ENCODE data around the gene PLXND1. TPM values are rescaled to one million over a fixed set of nuclear protein-coding genes. Genes with fewer than 3 reads are reported as not detected.

The PLXND1 gene
- total RNA-seq, 1 experiment from 2014 or later = 47.3 TPM

- TF ChIP-seq ZBTB33 (IDR thresholded peaks at IDR 0.05; ENCODE audit: extremely low read depth, insufficient replicate concordance, low read length) (no peak), CBX3 (IDR thresholded peaks at IDR 0.05; ENCODE audit: low read depth) (no peak), POLR2AphosphoS5 (IDR thresholded peaks at IDR 0.05; ENCODE audit: low read depth, low read length) (no peak), EGR1 (IDR thresholded peaks at IDR 0.05; ENCODE audit: low read depth) (no peak), TCF7L2 (IDR thresholded peaks at IDR 0.05; ENCODE audit: borderline replicate concordance, extremely low read depth, insufficient read depth, insufficient read length) (no peak), EZH2 (IDR thresholded peaks at IDR 0.05) (no peak), FOSL1 (IDR thresholded peaks at IDR 0.05; ENCODE audit: low read depth) (no peak), EZH2phosphoT487 (IDR thresholded peaks at IDR 0.05; ENCODE audit: borderline replicate concordance) (no peak)
Measured at GRCh38 chr3:129629011-129629410, 22.5 kb upstream of the PLXND1 start (continued).

DNA sequence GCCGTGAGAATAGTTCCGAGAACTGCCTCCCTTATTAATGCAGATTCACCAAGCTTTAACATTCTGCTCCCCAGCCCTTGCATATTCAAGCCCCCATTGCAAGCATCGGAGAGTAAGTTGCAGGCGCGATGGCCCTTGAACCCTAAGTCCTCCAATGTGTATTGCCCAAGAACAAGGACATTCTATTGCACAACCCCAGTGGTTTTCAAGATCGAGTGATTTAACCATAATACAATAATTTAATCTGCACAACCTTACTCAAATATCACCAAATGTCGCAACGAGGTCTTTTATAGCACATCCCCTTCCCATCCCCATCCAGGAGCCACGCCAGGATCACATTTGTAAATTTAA lies 21.7 kb upstream of the PLXND1 start:
- no peaks in the 10 kb centered on the region for H3K9me3 ChIP-seq (ENCODE audit: control insufficient read depth in 1 of 2, insufficient read depth in 1 of 2, low read depth in 1 of 2, low read length in 2 of 2)

More for the DNA sequence above, 21.7 kb upstream of the PLXND1 start:
- Histone ChIP-seq H3K4me3 (replicated peaks in 1 of 2; ENCODE audit: low read depth in 1 of 2, low read length in 2 of 2) (peak overlapping the region; percentile 87 to 97), H4K20me1 (ENCODE audit: insufficient read depth) (no peaks in the 10 kb centered on the region), H3K36me3 (ENCODE audit: control insufficient read depth in 1 of 2, insufficient read depth in 2 of 2, low read length in 2 of 2) (no peaks in the 10 kb centered on the region), H3K27me3 (ENCODE audit: insufficient read depth, low read length) (no peaks in the 10 kb centered on the region), H2AFZ (ENCODE audit: low read depth, low read length, poor library complexity, severe bottlenecking) (no peak overlapping the region), H3K4me1 (ENCODE audit: control insufficient read depth in 1 of 2, insufficient read depth in 2 of 2, low read length in 2 of 2) (peaks cover 15 to 24% of the 10 kb centered on the region in 2 experiments), H3K9me2 (ENCODE audit: insufficient read depth) (no peaks in the 10 kb centered on the region), H3K9ac (ENCODE audit: low read length) (peak overlapping the region; percentile 97), H3K4me2 (ENCODE audit: low read length) (peak overlapping the region; percentile 86), H3K27ac (ENCODE audit: low read depth, low read length) (peak overlapping the region; percentile 97), H3K79me2 (ENCODE audit: insufficient read depth, low read length) (no peaks in the 10 kb centered on the region)
- no TSS peak for BruUV-seq (replicated peaks)
- ChIA-PET RAD21 (ENCODE audit: low non-redundant PET in 1 of 2, low total read pairs in 2 of 2, uncharacterized antibody in 2 of 2, unreplicated experiment in 2 of 2) (interaction anchor here in 1 of 2 experiments (2.0 kb wide), 1 partner anchor 138 kb away, joined by 5 read pairs; no protein-coding TSS in a partner anchor), CTCF (interaction anchor here (0.6 to 4.3 kb wide), 9 partner anchors 21 to 314 kb away, joined by 3 to 33 read pairs (median 12); no protein-coding TSS in a partner anchor), POLR2A (no interaction called here)
- ATAC-seq (no peak), DNase-seq (ENCODE audit: low read depth, low spot score) (no peak)
- intact Hi-C loops (cut with micrococcal nuclease) = loop anchor here (1.0 to 5.0 kb wide), 5 partner anchors 138 to 479 kb away; no protein-coding TSS in a partner anchor
- no peak for TF ChIP-seq POLR2AphosphoS5 (IDR thresholded peaks at IDR 0.05; ENCODE audit: low read depth, low read length)
- TF ChIP-seq, protein P1, sequence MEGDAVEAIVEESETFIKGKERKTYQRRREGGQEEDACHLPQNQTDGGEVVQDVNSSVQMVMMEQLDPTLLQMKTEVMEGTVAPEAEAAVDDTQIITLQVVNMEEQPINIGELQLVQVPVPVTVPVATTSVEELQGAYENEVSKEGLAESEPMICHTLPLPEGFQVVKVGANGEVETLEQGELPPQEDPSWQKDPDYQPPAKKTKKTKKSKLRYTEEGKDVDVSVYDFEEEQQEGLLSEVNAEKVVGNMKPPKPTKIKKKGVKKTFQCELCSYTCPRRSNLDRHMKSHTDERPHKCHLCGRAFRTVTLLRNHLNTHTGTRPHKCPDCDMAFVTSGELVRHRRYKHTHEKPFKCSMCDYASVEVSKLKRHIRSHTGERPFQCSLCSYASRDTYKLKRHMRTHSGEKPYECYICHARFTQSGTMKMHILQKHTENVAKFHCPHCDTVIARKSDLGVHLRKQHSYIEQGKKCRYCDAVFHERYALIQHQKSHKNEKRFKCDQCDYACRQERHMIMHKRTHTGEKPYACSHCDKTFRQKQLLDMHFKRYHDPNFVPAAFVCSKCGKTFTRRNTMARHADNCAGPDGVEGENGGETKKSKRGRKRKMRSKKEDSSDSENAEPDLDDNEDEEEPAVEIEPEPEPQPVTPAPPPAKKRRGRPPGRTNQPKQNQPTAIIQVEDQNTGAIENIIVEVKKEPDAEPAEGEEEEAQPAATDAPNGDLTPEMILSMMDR (IDR thresholded peaks at IDR 0.05 in 2 of 3, conservative IDR thresholded peaks at IDR 0.05 in 1 of 3; ENCODE audit: borderline replicate concordance in 1 of 3, insufficient read depth in 1 of 3, low read depth in 2 of 3, low read length in 2 of 3) = no peak
- no peak for TF ChIP-seq CBX3 (IDR thresholded peaks at IDR 0.05; ENCODE audit: low read depth)
- no peak for TF ChIP-seq SIN3A (IDR thresholded peaks at IDR 0.05; ENCODE audit: low read depth)
- no peak for TF ChIP-seq POLR2A (IDR thresholded peaks at IDR 0.05; ENCODE audit: borderline replicate concordance, extremely low read depth, insufficient read depth, insufficient read length)
- TF ChIP-seq ZFX (IDR thresholded peaks at IDR 0.05) = no peak
- TF ChIP-seq ELF1 (IDR thresholded peaks at IDR 0.05; ENCODE audit: borderline replicate concordance, low read depth) = no peak

All from HCT116 (cell line).